Sigmoid colon (tissue), 7 donors: Measurements from ENCODE around the gene ZNF318. TPM values are rescaled to one million over a fixed set of nuclear protein-coding genes. Genes with fewer than 3 reads are reported as not detected.
"Not testable (repeated sequence)": the region's sequence is repeated elsewhere in the genome, so short reads cannot be mapped to it uniquely, and the experiment has no call there.

Experiments used
- DNase-seq: peaks from one replicate; pipeline ENCODE4 v3.0.0-alpha.2; 2019
- H3K27ac ChIP-seq, 4 donors: fragments of 200-600 bp; sonication (generic); one replicate each; pipeline ENCODE4 v1.5.1; 2016 to 2019; ENCODE audit warnings: mild to moderate bottlenecking in 1 of 4
- H3K27me3 ChIP-seq, 3 donors: fragments of 200-600 bp; sonication (generic); one replicate each; pipeline ENCODE4 v1.5.1; 2019; ENCODE audit warnings: mild to moderate bottlenecking in 1 of 3
- H3K36me3 ChIP-seq, 4 donors: fragments of 200-600 bp; sonication (generic); one replicate each; pipeline ENCODE4 v1.5.1; 2016 to 2019
- H3K4me1 ChIP-seq, 4 donors: fragments of 200-600 bp; sonication (generic); one replicate each; pipeline ENCODE4 v1.5.1; 2017 to 2019
- H3K4me3 ChIP-seq, 4 donors: fragments of 200-600 bp; sonication (generic); one replicate each; pipeline ENCODE4 v1.5.1; 2017 to 2019; ENCODE audit warnings: mild to moderate bottlenecking in 2 of 4, moderate library complexity in 1 of 4
- H3K9me3 ChIP-seq, 4 donors: fragments of 200-600 bp in 3 of 4; sonication (generic) in 3 of 4; one replicate each; pipeline versions ENCODE4 v1.5.1 to v1.6.1; 2013 to 2019
- CTCF ChIP-seq, 4 experiments: fragments of 450-650 bp in 3 of 4; fragments of 200-600 bp in 1 of 4; IDR thresholded peaks; one replicate each; pipeline ENCODE4 v1.5.1; 2016 to 2019; ENCODE audit warnings: antibody characterized with exemption in 4 of 4, mild to moderate bottlenecking in 3 of 4, moderate library complexity in 2 of 4
- EP300 ChIP-seq, 4 donors: sonication (generic); formaldehyde crosslinking; IDR thresholded peaks; one replicate each; pipeline ENCODE4 v1.6.1; 2017; ENCODE audit warnings: antibody characterized with exemption in 4 of 4
- POLR2A ChIP-seq, 2 donors: fragments of 450-650 bp; IDR thresholded peaks; one replicate each; pipeline ENCODE4 v1.6.1; 2016; ENCODE audit warnings: antibody characterized with exemption in 2 of 2, mild to moderate bottlenecking in 2 of 2, moderate library complexity in 2 of 2
- POLR2AphosphoS5 ChIP-seq, 4 donors: sonication (generic); formaldehyde crosslinking; IDR thresholded peaks; one replicate each; pipeline ENCODE4 v1.6.1; 2017; ENCODE audit warnings: antibody characterized with exemption in 4 of 4
- WGBS, 2 donors: extraction: QIAGEN DNeasy Blood & Tissue Kit; methylation state at CpG; one replicate each; pipeline ENCODE4 v1.1.7; 2013; 5-methylcytosine and 5-hydroxymethylcytosine counted together
- intact Hi-C: fragments of 100-400 bp; cut with DNase I; formaldehyde crosslinking; loops from one replicate; pipeline ENCODE4 v1.15.1; 2023
- polyA plus RNA-seq, 3 donors: library from polyadenylated mRNA; stranded (reverse); fragments of 200-250 nt; gene quantifications; one replicate each; pipeline ENCODE4 v1.2.3, GENCODE V29; 2013
- total RNA-seq, 4 donors: library from RNA; depleted of rRNA; stranded (reverse); fragments of >200 nt; gene quantifications; one replicate each; pipeline ENCODE4 v1.1.0, GENCODE V29; 2016
- donor health status: healthy with polysubstance abuse.
- donor health status: Bipolar disorder and iron deficiency.
- donor health status: healthy.

Gene ZNF318
- total and polyA plus RNA-seq, 7 donors: 2.1 to 19.1 (median 12.7) TPM

- Histone ChIP-seq H3K4me3 (no peak overlapping the region), H3K36me3 (no peaks in the 10 kb centered on the region), H3K4me1 (no peaks in the 10 kb centered on the region), H3K9me3 (no peaks in the 10 kb centered on the region), H3K27ac (no peak overlapping the region), H3K27me3 (no peaks in the 10 kb centered on the region)
- no peak for DNase-seq
- TF ChIP-seq CTCF (IDR thresholded peaks at IDR 0.05) (no peak), POLR2AphosphoS5 (IDR thresholded peaks at IDR 0.05) (no peak), POLR2A (IDR thresholded peaks at IDR 0.05) (no peak), EP300 (IDR thresholded peaks at IDR 0.05) (no peak)
- intact Hi-C loops: no loop called here
- WGBS, 2 donors: 65 to 71% methylated on average over 4 of the region's 4 CpGs
Measured at GRCh38 chr6:43395776-43396175, 26.3 kb upstream of the ZNF318 start.

DNA sequence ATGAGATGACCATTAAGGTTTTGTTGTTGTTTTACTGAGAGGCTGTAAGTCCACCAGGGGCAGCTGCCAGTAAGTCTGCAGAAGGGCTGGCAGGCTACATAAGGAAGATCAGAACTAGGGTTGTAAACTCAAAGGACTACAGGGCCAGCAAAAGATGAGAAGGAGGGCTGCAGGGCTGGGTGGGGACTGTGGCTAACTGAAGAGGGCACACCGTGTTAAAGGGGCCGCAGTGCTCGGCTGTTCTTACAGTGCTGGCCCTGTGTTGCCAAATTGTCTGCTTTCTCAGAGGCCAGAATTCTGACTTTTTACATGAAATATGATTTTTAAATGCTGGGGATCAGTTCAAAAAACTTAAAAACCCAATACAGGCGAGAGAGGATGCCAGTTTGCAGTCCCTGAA lies 25.5 kb upstream of the ZNF318 start:
- Histone ChIP-seq H3K4me1 (no peaks in the 10 kb centered on the region), H3K27ac (no peak overlapping the region), H3K9me3 (no peaks in the 10 kb centered on the region), H3K36me3 (no peaks in the 10 kb centered on the region), H3K27me3 (no peaks in the 10 kb centered on the region), H3K4me3 (no peak overlapping the region)
- intact Hi-C loops: no loop called here
- no peak for DNase-seq
- WGBS, 2 donors: 97 to 98% methylated on average over 4 of the region's 4 CpGs
- TF ChIP-seq CTCF (IDR thresholded peaks at IDR 0.05) (no peak), POLR2A (IDR thresholded peaks at IDR 0.05) (no peak), EP300 (IDR thresholded peaks at IDR 0.05) (no peak), POLR2AphosphoS5 (IDR thresholded peaks at IDR 0.05) (no peak)

DNA sequence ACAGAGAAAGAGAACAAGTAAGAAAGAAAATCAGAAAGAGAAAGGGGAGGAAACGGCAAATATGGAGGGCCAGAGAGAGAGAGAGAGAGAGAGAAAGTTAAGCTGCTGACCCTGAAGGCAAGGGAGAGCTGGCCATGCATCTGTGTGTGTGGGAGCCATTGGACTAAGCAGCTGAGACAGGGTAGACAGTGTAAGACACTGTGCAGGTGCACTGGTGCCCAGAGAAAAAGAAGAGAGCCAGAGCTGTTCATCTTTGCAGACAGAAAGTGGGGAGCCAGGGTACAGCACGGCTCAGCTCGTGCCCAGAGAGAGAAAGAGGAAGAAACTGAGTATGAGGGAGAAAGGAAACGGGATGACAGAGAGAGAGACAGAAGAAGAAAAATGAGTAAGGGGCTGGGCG lies 24.2 kb upstream of the ZNF318 start:
- intact Hi-C loops: no loop called here
- 48 to 77% methylated on average over 5 of the region's 5 CpGs for WGBS, 2 donors

DNA sequence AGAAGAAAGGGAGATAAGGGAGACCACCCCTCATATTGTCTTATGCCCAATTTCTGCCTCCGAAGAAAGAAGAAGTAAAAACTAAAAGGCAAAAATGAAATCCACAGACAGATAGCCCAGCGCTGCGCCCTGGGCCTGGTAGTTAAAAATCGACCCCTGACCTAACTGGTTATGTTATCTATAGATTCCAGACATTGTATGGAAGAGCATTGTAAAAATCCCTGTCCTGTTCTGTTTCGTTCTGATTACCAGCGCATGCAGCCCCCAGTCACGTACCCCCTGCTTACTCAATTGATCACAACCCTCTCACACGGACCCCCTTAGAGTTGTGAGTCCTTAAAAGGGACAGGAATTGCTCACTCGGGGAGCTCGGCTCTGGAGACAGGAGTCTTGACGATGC lies 23.7 kb upstream of the ZNF318 start:
- H3K27me3 ChIP-seq, intact Hi-C loops: not testable (repeated sequence)
- WGBS, 2 donors: 59 to 74% methylated on average over 11 of the region's 11 CpGs

More for the DNA sequence above, 24.2 kb upstream of the ZNF318 start:
- Histone ChIP-seq H3K27ac (no peak overlapping the region), H3K9me3 (no peaks in the 10 kb centered on the region), H3K27me3 (peaks cover 0 to 2% (median 0%) of the 10 kb centered on the region in 3 donors), H3K4me1 (no peaks in the 10 kb centered on the region), H3K36me3 (no peaks in the 10 kb centered on the region), H3K4me3 (peak overlapping the region in 1 of 4 donors; percentile 8)
- TF ChIP-seq POLR2AphosphoS5 (IDR thresholded peaks at IDR 0.05) (no peak), CTCF (IDR thresholded peaks at IDR 0.05) (no peak), POLR2A (IDR thresholded peaks at IDR 0.05) (no peak), EP300 (IDR thresholded peaks at IDR 0.05) (no peak)
- no peak for DNase-seq

GRCh38 chr6:43391440-43392031 lies 22.1 kb upstream of the ZNF318 start:
- no peaks in the 10 kb centered on the region for H3K4me1 ChIP-seq
- H3K9me3 ChIP-seq: no peaks in the 10 kb centered on the region
- DNase-seq: no peak
- peaks cover 0 to 4% (median 0%) of the 10 kb centered on the region in 3 donors for H3K27me3 ChIP-seq
- intact Hi-C loops: no loop called here
- 43 to 82% methylated on average over 13 of the region's 13 CpGs for WGBS, 2 donors
- H3K36me3 ChIP-seq: no peaks in the 10 kb centered on the region
- H3K27ac ChIP-seq: no peak overlapping the region
- no peak for TF ChIP-seq POLR2AphosphoS5 (IDR thresholded peaks at IDR 0.05)
- no peak for TF ChIP-seq POLR2A (IDR thresholded peaks at IDR 0.05)
- TF ChIP-seq CTCF (IDR thresholded peaks at IDR 0.05): no peak
- TF ChIP-seq EP300 (IDR thresholded peaks at IDR 0.05): no peak
- H3K4me3 ChIP-seq: no peak overlapping the region

More for the DNA sequence above, 23.7 kb upstream of the ZNF318 start:
- not testable (repeated sequence) for H3K9me3 ChIP-seq, H3K4me1 ChIP-seq, DNase-seq, H3K36me3 ChIP-seq, H3K27ac ChIP-seq
- H3K4me3 ChIP-seq: peak overlapping the region in 1 of 4 donors; percentile 8

GRCh38 chr6:43390753-43391439 lies 21.4 kb upstream of the ZNF318 start:
- intact Hi-C loops, H3K9me3 ChIP-seq: not testable (repeated sequence)

More at GRCh38 chr6:43390753-43391439, 21.4 kb upstream of the ZNF318 start:
- DNase-seq, H3K4me1 ChIP-seq, H3K27ac ChIP-seq, H3K4me3 ChIP-seq, H3K27me3 ChIP-seq, H3K36me3 ChIP-seq: not testable (repeated sequence)
- 69 to 79% methylated on average over 10 of the region's 10 CpGs for WGBS, 2 donors
